Smooth muscle cell (in vitro differentiated cells): ENCODE data around the gene ZNF683. TPM values are rescaled to one million over a fixed set of nuclear protein-coding genes. Genes with fewer than 3 reads are reported as not detected.
A peak's percentile ranks its signal among the peaks of the same experiment; 100 is the strongest.

Experiments used
- DNase-seq: peaks from one replicate; lab custom pipeline; 2025; ENCODE audit not compliant: unreplicated experiment; lab: John Stamatoyannopoulos, UW
- H2AFZ ChIP-seq: fragments of 200-600 bp; sonication (generic); 2 replicates; pipeline ENCODE4 v1.6.0; 2016; ENCODE audit warnings: antibody characterized with exemption, low read depth, mild to moderate bottlenecking
- H3F3A ChIP-seq: fragments of 200-600 bp; sonication (generic); 2 replicates; pipeline ENCODE4 v1.6.0; 2017; ENCODE audit warnings: antibody characterized with exemption, low read depth
- H3K27ac ChIP-seq: fragments of 200-600 bp; sonication (generic); 2 replicates; pipeline ENCODE4 v1.5.1; 2016; ENCODE audit warnings: low read depth, mild to moderate bottlenecking
- H3K27me3 ChIP-seq: fragments of 200-600 bp; sonication (generic); 2 replicates; pipeline ENCODE4 v1.6.1; 2016; ENCODE audit warnings: low read depth, mild to moderate bottlenecking
- H3K36me3 ChIP-seq: fragments of 200-600 bp; sonication (generic); 2 replicates; pipeline ENCODE4 v1.5.1; 2016; ENCODE audit warnings: low read depth
- H3K4me1 ChIP-seq: fragments of 200-600 bp; sonication (generic); 2 replicates; pipeline ENCODE4 v1.5.1; 2016; ENCODE audit warnings: low read depth
- H3K4me2 ChIP-seq: fragments of 200-600 bp; sonication (generic); 2 replicates; pipeline ENCODE4 v1.6.0; 2016; ENCODE audit warnings: mild to moderate bottlenecking
- H3K4me3 ChIP-seq: fragments of 200-600 bp; sonication (generic); 2 replicates; pipeline ENCODE4 v1.5.1; 2016; ENCODE audit warnings: mild to moderate bottlenecking
- H3K79me2 ChIP-seq: fragments of 200-600 bp; sonication (generic); 2 replicates; pipeline ENCODE4 v1.6.0; 2016; ENCODE audit warnings: low read depth, mild to moderate bottlenecking
- H3K9ac ChIP-seq: fragments of 200-600 bp; sonication (generic); 2 replicates; pipeline ENCODE4 v1.6.0; 2016; ENCODE audit warnings: low read depth
- H3K9me3 ChIP-seq: fragments of 200-600 bp; sonication (generic); replicated peaks from 2 replicates; pipeline ENCODE4 v1.5.1; 2016; ENCODE audit warnings: low read depth
- H4K20me1 ChIP-seq: fragments of 200-600 bp; sonication (generic); 2 replicates; pipeline ENCODE4 v1.6.0; 2016; ENCODE audit warnings: low read depth
- WGBS: methylation state at CpG from one replicate; pipeline ENCODE4 v1.1.7; 2016; ENCODE audit warnings: low lambda C conversion rate; 5-methylcytosine and 5-hydroxymethylcytosine counted together
- polyA plus RNA-seq: library from polyadenylated mRNA; unstranded; fragments of >200 nt; fragmentation: Nextera tagmentation; extraction: Ambion mirVana; gene quantifications from 2 replicates; pipeline ENCODE4 v1.2.1, GENCODE V29; 2016
- total RNA-seq: library from RNA; depleted of rRNA; stranded (reverse); fragments of >200 nt; gene quantifications from 2 replicates; pipeline ENCODE4 v1.2.3, GENCODE V29; 2014
- TF ChIP-seq, protein P1 (sequence below): fragments of 200-600 bp; sonication (generic); IDR thresholded peaks from 2 replicates; pipeline ENCODE4 v1.5.1; 2017; ENCODE audit warnings: borderline replicate concordance, mild to moderate bottlenecking, antibody characterized with exemption; ENCODE audit not compliant: insufficient read depth, poor library complexity, severe bottlenecking

Gene ZNF683
- total and polyA plus RNA-seq, 2 experiments from 2014 or later = not detected

- Histone ChIP-seq H3K4me1 (peaks cover 14% of the 10 kb centered on the region), H3K9me3 (no peaks in the 10 kb centered on the region), H3K9ac (peak overlapping the region; percentile 56), H3K27ac (peak overlapping the region; percentile 84), H3K79me2 (no peaks in the 10 kb centered on the region), H3K36me3 (no peaks in the 10 kb centered on the region), H4K20me1 (no peaks in the 10 kb centered on the region), H3K27me3 (no peaks in the 10 kb centered on the region), H3K4me2 (no peak overlapping the region), H3F3A (peaks cover 3% of the 10 kb centered on the region), H2AFZ (no peak overlapping the region), H3K4me3 (no peak overlapping the region)
- no peak for DNase-seq
- WGBS = 75% methylated on average over 9 of the region's 9 CpGs
- TF ChIP-seq, protein P1, sequence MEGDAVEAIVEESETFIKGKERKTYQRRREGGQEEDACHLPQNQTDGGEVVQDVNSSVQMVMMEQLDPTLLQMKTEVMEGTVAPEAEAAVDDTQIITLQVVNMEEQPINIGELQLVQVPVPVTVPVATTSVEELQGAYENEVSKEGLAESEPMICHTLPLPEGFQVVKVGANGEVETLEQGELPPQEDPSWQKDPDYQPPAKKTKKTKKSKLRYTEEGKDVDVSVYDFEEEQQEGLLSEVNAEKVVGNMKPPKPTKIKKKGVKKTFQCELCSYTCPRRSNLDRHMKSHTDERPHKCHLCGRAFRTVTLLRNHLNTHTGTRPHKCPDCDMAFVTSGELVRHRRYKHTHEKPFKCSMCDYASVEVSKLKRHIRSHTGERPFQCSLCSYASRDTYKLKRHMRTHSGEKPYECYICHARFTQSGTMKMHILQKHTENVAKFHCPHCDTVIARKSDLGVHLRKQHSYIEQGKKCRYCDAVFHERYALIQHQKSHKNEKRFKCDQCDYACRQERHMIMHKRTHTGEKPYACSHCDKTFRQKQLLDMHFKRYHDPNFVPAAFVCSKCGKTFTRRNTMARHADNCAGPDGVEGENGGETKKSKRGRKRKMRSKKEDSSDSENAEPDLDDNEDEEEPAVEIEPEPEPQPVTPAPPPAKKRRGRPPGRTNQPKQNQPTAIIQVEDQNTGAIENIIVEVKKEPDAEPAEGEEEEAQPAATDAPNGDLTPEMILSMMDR = no peak
Observed at GRCh38 chr1:26350701-26351589, 21.6 kb downstream of the ZNF683 start.

GRCh38 chr1:26350343-26350700 is 22.2 kb downstream of the ZNF683 start:
- no peak overlapping the region for H2AFZ ChIP-seq
- no peak for DNase-seq
- no peaks in the 10 kb centered on the region for H3K79me2 ChIP-seq
- H3K27me3 ChIP-seq = no peaks in the 10 kb centered on the region
- H3K4me3 ChIP-seq = no peak overlapping the region
- H3K9me3 ChIP-seq = no peaks in the 10 kb centered on the region
- H4K20me1 ChIP-seq = no peaks in the 10 kb centered on the region
- no peak overlapping the region for H3K4me2 ChIP-seq
- H3F3A ChIP-seq = peaks cover 3% of the 10 kb centered on the region
- 92% methylated on average over 2 of the region's 2 CpGs for WGBS
- H3K4me1 ChIP-seq = peaks cover 14% of the 10 kb centered on the region
- H3K9ac ChIP-seq = peak overlapping the region; percentile 56
- H3K27ac ChIP-seq = peak overlapping the region; percentile 84
- TF ChIP-seq, protein P1 = no peak
- H3K36me3 ChIP-seq = no peaks in the 10 kb centered on the region

- Histone ChIP-seq H3K4me1 (peaks cover 14% of the 10 kb centered on the region), H3K4me2 (no peak overlapping the region), H3F3A (peaks cover 3% of the 10 kb centered on the region), H4K20me1 (no peaks in the 10 kb centered on the region), H3K79me2 (no peaks in the 10 kb centered on the region), H3K9me3 (no peaks in the 10 kb centered on the region), H3K9ac (no peak overlapping the region), H3K36me3 (no peaks in the 10 kb centered on the region), H2AFZ (no peak overlapping the region), H3K27me3 (no peaks in the 10 kb centered on the region), H3K27ac (peak overlapping the region; percentile 84), H3K4me3 (no peak overlapping the region)
- TF ChIP-seq, protein P1 = no peak
- DNase-seq = no peak
- 91% methylated on average over 5 of the region's 5 CpGs for WGBS
Observed at GRCh38 chr1:26349877-26350244, 22.7 kb downstream of the ZNF683 start.
